Naive thymus-derived CD4-positive, alpha-beta T cell (primary cell): ENCODE measurements around the gene PSMB8. TPM values are rescaled to one million over a fixed set of nuclear protein-coding genes. Genes with fewer than 3 reads are reported as not detected.

Experiments used
- ATAC-seq: fragments of 150-1000 bp; cut with Tn5 transposase; 2 replicates; pipeline ENCODE4 v1.10.0; 2021; ENCODE audit warnings: mild to moderate bottlenecking, moderate library complexity
- CTCF ChIA-PET: fragments of 350-600 bp; sonication (Branson Sonifier 250); formaldehyde crosslinking; loops from one replicate; lab custom pipeline; 2021; ENCODE audit warnings: antibody characterized with exemption; lab: Charles Lee
- POLR2A ChIA-PET: fragments of 350-600 bp; sonication (Branson Sonifier 250); formaldehyde crosslinking; loops from one replicate; lab custom pipeline; 2021; ENCODE audit warnings: antibody characterized with exemption, inconsistent platforms; lab: Charles Lee
- DNase-seq, 9 donors: peaks; one replicate each; pipeline versions ENCODE4 v3.0.0 to v3.0.0-alpha.2; 2020 to 2022; ENCODE audit warnings: mixed read lengths in 1 of 9
- H3K27ac ChIP-seq: one replicate; pipeline ENCODE4 v1.7.0; 2013; ENCODE audit warnings: mild to moderate bottlenecking, low read depth, low read length, moderate library complexity
- H3K27me3 ChIP-seq, 2 donors: one replicate each; pipeline ENCODE4 v1.7.0; 2013; ENCODE audit warnings: low read length in 2 of 2, mild to moderate bottlenecking in 2 of 2, moderate library complexity in 2 of 2; ENCODE audit not compliant: control insufficient read depth in 2 of 2, insufficient read depth in 2 of 2
- H3K36me3 ChIP-seq, 3 experiments: 1 replicate in 2 of 3; 2 replicates in 1 of 3; pipeline ENCODE4 v1.7.0; 2013; ENCODE audit warnings: low read length in 3 of 3, mild to moderate bottlenecking in 3 of 3, moderate library complexity in 1 of 3; ENCODE audit not compliant: insufficient read depth in 3 of 3, control insufficient read depth in 2 of 3
- H3K4me1 ChIP-seq, 2 donors: one replicate each; pipeline ENCODE4 v1.7.0; 2013; ENCODE audit warnings: low read length in 2 of 2, mild to moderate bottlenecking in 2 of 2, moderate library complexity in 1 of 2; ENCODE audit not compliant: control insufficient read depth in 2 of 2, insufficient read depth in 2 of 2
- H3K4me3 ChIP-seq: 2 replicates; pipeline ENCODE4 v1.7.0; 2013; ENCODE audit warnings: mild to moderate bottlenecking, low read length
- H3K9me3 ChIP-seq, 3 experiments: 1 replicate in 2 of 3; 2 replicates in 1 of 3; pipeline ENCODE4 v1.7.0; 2013; ENCODE audit warnings: low read length in 3 of 3; ENCODE audit not compliant: control insufficient read depth in 2 of 3
- H3K27ac Mint-ChIP-seq, 9 donors: one replicate each; pipeline ENCODE4 v1.8.0; 2020 to 2022; ENCODE audit warnings: mixed read lengths in 9 of 9, mild to moderate bottlenecking in 8 of 9, moderate library complexity in 5 of 9, inconsistent platforms in 2 of 9
- H3K27me3 Mint-ChIP-seq, 5 donors: one replicate each; pipeline ENCODE4 v1.8.0; 2021 to 2022; ENCODE audit warnings: mixed read lengths in 5 of 5, mild to moderate bottlenecking in 1 of 5
- H3K36me3 Mint-ChIP-seq, 5 donors: one replicate each; pipeline ENCODE4 v1.8.0; 2020 to 2022; ENCODE audit warnings: mixed read lengths in 5 of 5, mild to moderate bottlenecking in 3 of 5, inconsistent platforms in 1 of 5
- H3K4me1 Mint-ChIP-seq, 7 donors: one replicate each; pipeline ENCODE4 v1.8.0; 2020 to 2022; ENCODE audit warnings: mixed read lengths in 7 of 7, mild to moderate bottlenecking in 3 of 7, inconsistent platforms in 1 of 7
- H3K4me3 Mint-ChIP-seq, 10 donors: one replicate each; pipeline ENCODE4 v1.8.0; 2020 to 2022; ENCODE audit warnings: mild to moderate bottlenecking in 10 of 10, mixed read lengths in 10 of 10, moderate library complexity in 6 of 10, inconsistent platforms in 2 of 10
- H3K9me3 Mint-ChIP-seq, 11 donors: one replicate each; pipeline ENCODE4 v1.8.0; 2020 to 2022; ENCODE audit warnings: mixed read lengths in 11 of 11, mild to moderate bottlenecking in 4 of 11, inconsistent platforms in 1 of 11, moderate library complexity in 1 of 11
- intact Hi-C, 2 donors: fragments of 100-400 bp; cut with micrococcal nuclease; formaldehyde crosslinking; loops; one replicate each; pipeline ENCODE4 v1.15.1; 2023
- polyA plus RNA-seq, 2 donors: library from polyadenylated mRNA; unstranded; fragments of 300-500 nt; fragmentation: Illumina TruSeq; gene quantifications; one replicate each; pipeline ENCODE4 v1.2.3, GENCODE V29; 2021
- total RNA-seq, 6 experiments: library from RNA in 5 of 6; stranded (reverse) in 5 of 6; gene quantifications; 1 replicate in 5 of 6; 2 replicates in 1 of 6; pipeline ENCODE4 v1.2.3 and lab custom pipeline; 2021 to 2026

PSMB8 gene
- total and polyA plus RNA-seq, 7 experiments from 2014 or later, result 111 to 419 (median 146) TPM

- Mint-ChIP-seq H3K9me3 (peaks cover 0 to 1% (median 0%) of the 10 kb centered on the region in 11 donors), H3K4me1 (peaks cover 57 to 76% (median 66%) of the 10 kb centered on the region in 7 donors), H3K27me3 (no peaks in the 10 kb centered on the region), H3K36me3 (peaks cover 13 to 72% (median 43%) of the 10 kb centered on the region in 5 donors), H3K4me3 (peak overlapping the region; percentile 48 to 99 (median 80)), H3K27ac (peak overlapping the region; percentile 81 to 100 (median 95))
- no peaks in the 10 kb centered on the region for H3K9me3 ChIP-seq
- ATAC-seq (no peak), DNase-seq (peak in 5 of 9 donors; percentile 10 to 26 (median 13))
- H3K4me1 ChIP-seq, result peaks cover 52 to 61% of the 10 kb centered on the region in 2 donors
- peak overlapping the region; percentile 15 for H3K4me3 ChIP-seq
- H3K27ac ChIP-seq, result peak overlapping the region; percentile 97
- ChIA-PET POLR2A (interaction anchor here (0.7 to 11.4 kb wide), 12 partner anchors 9 to 577 kb away, joined by 3 to 662 read pairs (median 4); partner anchors contain the start of genes BRD2, CUTA, HLA-DMB and PSMB9), CTCF (interaction anchor here (6.7 to 9.7 kb wide), 2 partner anchors 16 to 27 kb away, joined by 177 to 241 read pairs; partner anchors contain the start of genes PSMB9 and TAP1)
- no peaks in the 10 kb centered on the region for H3K27me3 ChIP-seq
- intact Hi-C loops, result loop anchor here (5.0 to 10.0 kb wide), 5 partner anchors 362 to 1397 kb away; partner anchors contain the start of genes ATF6B (in 1 of the 2), EHMT2 (in 1 of the 2), HMGA1 (in 1 of the 2) and HSD17B8 (in 1 of the 2)
- H3K36me3 ChIP-seq, result peaks cover 12 to 42% (median 24%) of the 10 kb centered on the region in 3 experiments
These were observed 3.1 kb downstream of the PSMB8 start for GRCh38 chr6:32840604-32841246.

- Mint-ChIP-seq H3K9me3 (peaks cover 0 to 1% (median 0%) of the 10 kb centered on the region in 11 donors), H3K4me3 (peak overlapping the region in 6 of 10 donors; percentile 3 to 98 (median 64)), H3K36me3 (peaks cover 23 to 70% (median 38%) of the 10 kb centered on the region in 5 donors), H3K27me3 (no peaks in the 10 kb centered on the region), H3K4me1 (peaks cover 60 to 82% (median 74%) of the 10 kb centered on the region in 7 donors), H3K27ac (peak overlapping the region; percentile 89 to 100 (median 99))
- no peak overlapping the region for H3K4me3 ChIP-seq
- ATAC-seq, result no peak
- H3K27me3 ChIP-seq, result no peaks in the 10 kb centered on the region
- H3K36me3 ChIP-seq, result peaks cover 16 to 56% (median 20%) of the 10 kb centered on the region in 3 experiments
- H3K4me1 ChIP-seq, result peaks cover 52 to 64% of the 10 kb centered on the region in 2 donors
- POLR2A ChIA-PET, result interaction anchor here (0.6 to 11.4 kb wide), 10 partner anchors 11 to 717 kb away, joined by 3 to 662 read pairs (median 14); partner anchors contain the start of genes BRD2, HLA-DMA, HLA-DMB and PSMB9
- H3K9me3 ChIP-seq, result no peaks in the 10 kb centered on the region
- intact Hi-C loops, result no loop called here
- CTCF ChIA-PET, result interaction anchor here (0.6 to 9.7 kb wide), 14 partner anchors 11 to 174 kb away, joined by 3 to 241 read pairs (median 6); partner anchors contain the start of genes HLA-DMA, PSMB9 and TAP1
- no peak for DNase-seq
- peak overlapping the region; percentile 97 for H3K27ac ChIP-seq
These were observed 4.5 kb downstream of the PSMB8 start for GRCh38 chr6:32839356-32839755.

GRCh38 chr6:32838114-32838958, 5.5 kb downstream of the PSMB8 start, which contains the start of gene TAP2:
TAP2 (minus strand) TSS chr6:32838739; CDS start chr6:32838233, 506 bp downstream.
- H3K36me3 ChIP-seq, result peaks cover 20 to 59% (median 23%) of the 10 kb centered on the region in 3 experiments
- peaks cover 52 to 64% of the 10 kb centered on the region in 2 donors for H3K4me1 ChIP-seq
- H3K36me3 Mint-ChIP-seq, result peaks cover 33 to 70% (median 44%) of the 10 kb centered on the region in 5 donors
- peaks cover 0 to 1% (median 0%) of the 10 kb centered on the region in 11 donors for H3K9me3 Mint-ChIP-seq
- ChIA-PET POLR2A (interaction anchor here (0.6 to 11.4 kb wide), 22 partner anchors 11 to 1186 kb away, joined by 3 to 662 read pairs (median 5); partner anchors contain the start of genes BAG6, BRD2, HLA-DMA and HLA-DMB), CTCF (interaction anchor here (0.6 to 9.7 kb wide), 25 partner anchors 10 to 585 kb away, joined by 3 to 241 read pairs (median 4); partner anchors contain the start of genes HLA-DMA, PSMB9 and TAP1)
- H3K9me3 ChIP-seq, result no peaks in the 10 kb centered on the region
- H3K27me3 ChIP-seq, result no peaks in the 10 kb centered on the region
- H3K4me3 Mint-ChIP-seq, result peak within 1 kb of the TSS; percentile 85 to 98 (median 93)
- H3K27ac Mint-ChIP-seq, result peak within 1 kb of the TSS; percentile 89 to 100 (median 99)
- peaks cover 71 to 92% (median 84%) of the 10 kb centered on the region in 7 donors for H3K4me1 Mint-ChIP-seq
- ATAC-seq, result peak; percentile 97
- peak; percentile 93 to 100 (median 97) for DNase-seq
- intact Hi-C loops, result loop anchor here (1.0 kb wide), 5 partner anchors 16 to 133 kb away; partner anchors contain the start of genes PSMB9 (in 2 of the 2) and BRD2 (in 1 of the 2)
- peak within 1 kb of the TSS; percentile 97 for H3K27ac ChIP-seq
- peak within 1 kb of the TSS; percentile 87 for H3K4me3 ChIP-seq
- no peaks in the 10 kb centered on the region for H3K27me3 Mint-ChIP-seq

- peaks cover 48 to 61% of the 10 kb centered on the region in 2 donors for H3K4me1 ChIP-seq
- POLR2A ChIA-PET, result interaction anchor here (0.8 to 11.4 kb wide), 16 partner anchors 10 to 1185 kb away, joined by 3 to 662 read pairs (median 8); partner anchors contain the start of genes BAG6, BRD2, HLA-DMA and HLA-DMB
- CTCF ChIA-PET, result interaction anchor here (0.8 to 9.7 kb wide), 17 partner anchors 9 to 149 kb away, joined by 3 to 241 read pairs (median 6); partner anchors contain the start of genes HLA-DMA, PSMB9 and TAP1
These were observed 6.2 kb downstream of the PSMB8 start for GRCh38 chr6:32837651-32838113.

GRCh38 chr6:32836873-32837272, 7.0 kb downstream of the PSMB8 start:
- Mint-ChIP-seq H3K27ac (peak overlapping the region; percentile 89 to 100 (median 99)), H3K4me1 (peaks cover 60 to 88% (median 79%) of the 10 kb centered on the region in 7 donors)
- CTCF ChIA-PET, result interaction anchor here (6.7 to 9.7 kb wide), 2 partner anchors 19 to 31 kb away, joined by 177 to 241 read pairs; partner anchors contain the start of genes PSMB9 and TAP1

More at GRCh38 chr6:32837651-32838113, 6.2 kb downstream of the PSMB8 start:
- intact Hi-C loops, result loop anchor here (1.0 kb wide), 5 partner anchors 17 to 134 kb away; partner anchors contain the start of genes PSMB9 (in 2 of the 2) and BRD2 (in 1 of the 2)
- DNase-seq (no peak), ATAC-seq (no peak)
- Histone ChIP-seq H3K27ac (peak overlapping the region; percentile 97), H3K36me3 (peaks cover 20 to 64% (median 23%) of the 10 kb centered on the region in 3 experiments), H3K4me3 (peak overlapping the region; percentile 87), H3K27me3 (no peaks in the 10 kb centered on the region), H3K9me3 (no peaks in the 10 kb centered on the region)
- Mint-ChIP-seq H3K36me3 (peaks cover 35 to 70% (median 44%) of the 10 kb centered on the region in 5 donors), H3K27me3 (no peaks in the 10 kb centered on the region), H3K9me3 (peaks cover 0 to 1% (median 0%) of the 10 kb centered on the region in 11 donors), H3K4me1 (peaks cover 67 to 93% (median 85%) of the 10 kb centered on the region in 7 donors), H3K4me3 (peak overlapping the region; percentile 85 to 98 (median 93)), H3K27ac (peak overlapping the region; percentile 89 to 100 (median 99))

More at GRCh38 chr6:32836873-32837272, 7.0 kb downstream of the PSMB8 start:
- peaks cover 12 to 64% (median 18%) of the 10 kb centered on the region in 3 experiments for H3K36me3 ChIP-seq
- intact Hi-C loops, result no loop called here
- Mint-ChIP-seq H3K27me3 (no peaks in the 10 kb centered on the region), H3K36me3 (peaks cover 30 to 62% (median 38%) of the 10 kb centered on the region in 5 donors), H3K9me3 (peaks cover 0 to 1% (median 0%) of the 10 kb centered on the region in 11 donors), H3K4me3 (peak overlapping the region; percentile 85 to 98 (median 93))
- DNase-seq, result no peak
- no peaks in the 10 kb centered on the region for H3K9me3 ChIP-seq
- no peaks in the 10 kb centered on the region for H3K27me3 ChIP-seq
- H3K27ac ChIP-seq, result peak overlapping the region; percentile 97
- peak overlapping the region; percentile 6 for H3K4me3 ChIP-seq
- H3K4me1 ChIP-seq, result peaks cover 40 to 53% of the 10 kb centered on the region in 2 donors
- POLR2A ChIA-PET, result interaction anchor here (1.4 to 11.4 kb wide), 5 partner anchors 20 to 134 kb away, joined by 5 to 662 read pairs (median 12); partner anchors contain the start of genes BRD2, HLA-DMA, PSMB9 and TAP1
- ATAC-seq, result no peak
